ENCODE measurements around the gene METTL6. TPM values are rescaled to one million over a fixed set of nuclear protein-coding genes. Genes with fewer than 3 reads are reported as not detected.
"Not testable (repeated sequence)": the region's sequence is repeated elsewhere in the genome, so short reads cannot be mapped to it uniquely, and the experiment has no call there.

Gene METTL6
- total RNA-seq, 4 donors from 2014 or later = 6.8 to 16.3 (median 12.0) TPM

DNA sequence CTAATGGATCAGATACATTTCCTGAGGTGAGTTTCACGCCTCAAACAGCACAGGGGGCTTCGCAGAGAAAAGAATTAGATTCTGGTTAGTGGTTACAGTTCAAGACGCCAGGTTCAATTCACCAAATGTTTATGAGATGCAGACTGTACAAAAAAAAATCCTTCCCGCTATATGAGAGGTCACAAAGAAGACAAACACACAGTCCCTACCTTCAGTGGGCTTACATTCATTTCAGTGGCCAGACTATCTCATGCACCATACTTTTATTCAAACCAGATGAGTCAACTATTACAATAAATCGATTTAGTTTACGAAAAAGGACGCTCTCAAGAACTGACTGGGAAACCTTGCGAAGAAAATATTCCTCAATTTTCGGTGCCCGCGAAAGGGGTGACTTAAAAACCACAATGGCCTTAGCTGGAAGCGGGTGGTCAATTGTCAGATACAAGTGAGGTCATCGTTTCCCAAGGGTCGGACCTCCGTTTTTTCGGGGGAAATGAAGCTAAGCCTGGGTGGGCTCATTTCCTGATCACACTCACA is 695 bp downstream of the METTL6 start:
- peaks cover 40% of the 10 kb centered on the region for H3K4me1 ChIP-seq

DNA sequence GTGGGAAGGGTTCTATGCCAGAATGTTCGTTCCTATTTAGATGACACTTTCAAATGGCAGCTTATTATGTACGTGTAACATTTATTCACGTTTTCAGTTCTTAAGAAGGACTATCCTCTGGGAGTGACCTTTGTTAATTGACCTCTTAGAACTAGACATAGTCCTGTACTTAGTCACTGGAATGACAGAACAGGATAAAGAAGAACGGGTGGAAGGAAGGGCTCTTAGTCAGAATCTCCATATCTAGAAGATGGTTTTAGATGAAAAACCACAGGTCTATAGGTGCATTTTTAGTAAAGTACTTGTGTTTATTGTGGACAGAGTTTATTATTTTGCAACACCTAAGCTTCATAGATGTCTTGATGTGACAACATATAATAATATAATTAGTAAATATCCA is 6.5 kb downstream of the METTL6 start:
- 85% methylated on average over 4 of the region's 4 CpGs for WGBS
- Histone ChIP-seq H3K4me3 (no peak overlapping the region), H3K27ac (no peak overlapping the region), H3K27me3 (no peaks in the 10 kb centered on the region), H3K4me1 (peaks cover 9% of the 10 kb centered on the region), H3K9me3 (no peaks in the 10 kb centered on the region), H3K36me3 (peaks cover 45% of the 10 kb centered on the region)
- TF ChIP-seq EP300 (IDR thresholded peaks at IDR 0.05) (no peak), POLR2AphosphoS5 (IDR thresholded peaks at IDR 0.05) (no peak), POLR2A (IDR thresholded peaks at IDR 0.05) (no peak)
- TF ChIP-seq, protein P1, sequence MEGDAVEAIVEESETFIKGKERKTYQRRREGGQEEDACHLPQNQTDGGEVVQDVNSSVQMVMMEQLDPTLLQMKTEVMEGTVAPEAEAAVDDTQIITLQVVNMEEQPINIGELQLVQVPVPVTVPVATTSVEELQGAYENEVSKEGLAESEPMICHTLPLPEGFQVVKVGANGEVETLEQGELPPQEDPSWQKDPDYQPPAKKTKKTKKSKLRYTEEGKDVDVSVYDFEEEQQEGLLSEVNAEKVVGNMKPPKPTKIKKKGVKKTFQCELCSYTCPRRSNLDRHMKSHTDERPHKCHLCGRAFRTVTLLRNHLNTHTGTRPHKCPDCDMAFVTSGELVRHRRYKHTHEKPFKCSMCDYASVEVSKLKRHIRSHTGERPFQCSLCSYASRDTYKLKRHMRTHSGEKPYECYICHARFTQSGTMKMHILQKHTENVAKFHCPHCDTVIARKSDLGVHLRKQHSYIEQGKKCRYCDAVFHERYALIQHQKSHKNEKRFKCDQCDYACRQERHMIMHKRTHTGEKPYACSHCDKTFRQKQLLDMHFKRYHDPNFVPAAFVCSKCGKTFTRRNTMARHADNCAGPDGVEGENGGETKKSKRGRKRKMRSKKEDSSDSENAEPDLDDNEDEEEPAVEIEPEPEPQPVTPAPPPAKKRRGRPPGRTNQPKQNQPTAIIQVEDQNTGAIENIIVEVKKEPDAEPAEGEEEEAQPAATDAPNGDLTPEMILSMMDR (IDR thresholded peaks at IDR 0.05) = no peak
- no peak for DNase-seq (ENCODE audit: low spot score in 2 of 2)

More for the DNA sequence above, 695 bp downstream of the METTL6 start:
- TF ChIP-seq POLR2A (IDR thresholded peaks at IDR 0.05) (no peak), POLR2AphosphoS5 (IDR thresholded peaks at IDR 0.05) (no peak), EP300 (IDR thresholded peaks at IDR 0.05) (no peak)
- TF ChIP-seq, protein P1 (IDR thresholded peaks at IDR 0.05) = no peak
- H3K36me3 ChIP-seq = peaks cover 33% of the 10 kb centered on the region
- peak overlapping the region; percentile 85 for H3K4me3 ChIP-seq
- no peak for DNase-seq (ENCODE audit: low spot score in 2 of 2)
- H3K27ac ChIP-seq = peak overlapping the region; percentile 84
- H3K9me3 ChIP-seq = no peaks in the 10 kb centered on the region
- H3K27me3 ChIP-seq = no peaks in the 10 kb centered on the region
- WGBS = 51% methylated on average over 16 of the region's 16 CpGs

DNA sequence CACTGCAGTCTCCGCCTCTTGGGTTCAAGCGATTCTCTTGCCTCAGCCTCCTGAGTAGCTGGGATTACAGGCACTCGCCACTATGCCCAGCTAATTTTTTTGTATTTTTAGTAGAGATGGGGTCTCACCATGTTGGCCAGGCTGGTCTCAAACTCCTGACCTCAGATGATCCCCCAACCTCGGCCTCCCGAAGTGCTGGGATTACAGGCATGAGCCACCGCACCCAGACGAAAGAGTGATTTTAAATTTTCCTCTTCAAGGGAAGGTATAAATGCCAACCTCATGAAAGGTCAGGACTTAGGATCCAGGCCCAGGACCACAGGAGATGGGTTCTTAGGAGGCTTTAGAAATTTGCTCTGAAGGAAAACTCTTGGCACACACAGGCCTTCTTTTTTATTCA is 16.4 kb downstream of the METTL6 start:
- H3K36me3 ChIP-seq = peaks cover 44% of the 10 kb centered on the region
- not testable (repeated sequence) for H3K9me3 ChIP-seq, H3K27ac ChIP-seq, H3K27me3 ChIP-seq, H3K4me1 ChIP-seq, H3K4me3 ChIP-seq
- peak in 1 of 2 donors; percentile 65 for DNase-seq (ENCODE audit: low spot score in 2 of 2)
- 97% methylated on average over 7 of the region's 7 CpGs for WGBS

DNA sequence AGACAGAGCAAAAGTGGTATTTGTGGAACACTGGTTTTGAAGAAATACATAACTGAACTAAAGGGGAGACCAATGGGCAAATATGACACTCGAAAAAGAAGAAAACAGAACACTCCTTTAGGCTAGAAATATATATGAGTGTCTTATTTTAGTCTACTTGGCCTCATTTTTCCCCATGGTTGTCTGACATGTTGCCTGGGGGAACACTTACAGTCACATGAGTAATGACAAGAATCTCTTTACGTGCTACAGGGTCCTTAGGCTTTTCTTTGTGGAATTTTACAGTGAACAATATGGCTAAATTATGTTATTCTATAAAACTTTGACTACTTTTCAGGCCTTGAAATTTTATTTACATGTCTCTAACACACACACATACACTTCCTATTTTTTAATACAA is 17.6 kb downstream of the METTL6 start:
- Histone ChIP-seq H3K27me3 (no peaks in the 10 kb centered on the region), H3K4me3 (no peak overlapping the region), H3K9me3 (no peaks in the 10 kb centered on the region), H3K27ac (no peak overlapping the region), H3K36me3 (peaks cover 33% of the 10 kb centered on the region), H3K4me1 (peaks cover 6% of the 10 kb centered on the region)
- TF ChIP-seq POLR2A (IDR thresholded peaks at IDR 0.05) = no peak
- TF ChIP-seq, protein P1 (IDR thresholded peaks at IDR 0.05) = no peak
- no peak for TF ChIP-seq POLR2AphosphoS5 (IDR thresholded peaks at IDR 0.05)
- TF ChIP-seq EP300 (IDR thresholded peaks at IDR 0.05) = no peak
- DNase-seq (ENCODE audit: low spot score in 2 of 2) = no peak
- WGBS = 85% methylated on average over 2 of the region's 2 CpGs

DNA sequence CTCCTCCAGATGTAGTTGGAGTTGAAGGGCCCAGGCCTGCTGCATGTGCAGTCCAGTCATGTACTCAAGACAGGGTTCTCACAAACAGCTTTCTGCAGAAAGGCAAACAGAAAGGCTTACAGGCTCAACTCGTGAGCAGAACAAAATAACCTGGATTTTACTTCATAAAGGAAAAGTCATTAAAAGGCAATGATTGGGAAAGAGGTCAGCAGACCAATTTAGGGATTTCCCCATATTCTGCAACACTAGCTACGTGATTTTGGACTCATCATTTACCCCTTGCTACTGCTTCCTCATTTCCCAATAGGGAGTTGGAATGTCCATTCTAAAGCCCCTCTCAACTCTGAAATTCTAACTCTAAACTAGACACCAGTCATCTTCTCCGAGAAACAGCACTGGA is 18.1 kb downstream of the METTL6 start:
- H3K4me3 ChIP-seq = no peak overlapping the region
- H3K36me3 ChIP-seq = peaks cover 27% of the 10 kb centered on the region
- no peak for TF ChIP-seq EP300 (IDR thresholded peaks at IDR 0.05)
- TF ChIP-seq POLR2A (IDR thresholded peaks at IDR 0.05) = no peak
- TF ChIP-seq, protein P1 (IDR thresholded peaks at IDR 0.05) = no peak
- TF ChIP-seq POLR2AphosphoS5 (IDR thresholded peaks at IDR 0.05) = no peak
- H3K27me3 ChIP-seq = no peaks in the 10 kb centered on the region
- peaks cover 6% of the 10 kb centered on the region for H3K4me1 ChIP-seq
- WGBS = 77% methylated on average over 3 of the region's 3 CpGs
- DNase-seq (ENCODE audit: low spot score in 2 of 2) = no peak
- no peak overlapping the region for H3K27ac ChIP-seq
- H3K9me3 ChIP-seq = no peaks in the 10 kb centered on the region

Measured in suprapubic skin (tissue), 4 donors.